Measurements from ENCODE around the gene GJB1.

DNA sequence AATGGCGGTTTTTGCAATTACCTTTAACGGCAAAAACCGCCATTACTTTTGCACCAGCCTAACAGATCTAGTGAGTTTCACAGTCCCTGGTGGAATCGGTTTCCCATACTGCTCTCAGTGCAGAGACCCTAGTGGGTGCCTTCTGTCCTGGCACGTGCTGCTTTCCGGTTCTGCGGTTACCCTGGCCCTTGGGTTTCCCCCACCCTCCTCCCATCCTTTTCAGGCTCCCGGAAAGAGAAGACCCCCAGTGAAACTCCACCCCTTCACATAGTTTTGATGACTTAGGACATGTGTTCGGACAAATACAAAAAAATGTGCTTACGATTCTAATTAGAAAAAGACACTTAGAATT lies 41.5 kb upstream of the GJB1 start:
- no peak for TF ChIP-seq CTCF (IDR thresholded peaks at IDR 0.05; ENCODE audit: insufficient read depth, low read depth, low read length)
- no peak for TF ChIP-seq EZH2 (IDR thresholded peaks at IDR 0.05; ENCODE audit: insufficient read depth, low read length)

All from astrocyte (in vitro differentiated cells and primary cell).